ENCODE data around the gene SCN3A. TPM values are rescaled to one million over a fixed set of nuclear protein-coding genes. Genes with fewer than 3 reads are reported as not detected.

SCN3A gene
- total RNA-seq, 1 donor from 2014 or later = 1.4 TPM

- no peaks in the 10 kb centered on the region for H3K36me3 ChIP-seq (ENCODE audit: insufficient read depth, low read length)
- no peak overlapping the region for H2AFZ ChIP-seq (ENCODE audit: low read depth, low read length)
- H3K27ac Mint-ChIP-seq (ENCODE audit: unreplicated experiment) = no peak overlapping the region
- no peaks in the 10 kb centered on the region for H3K4me1 ChIP-seq (ENCODE audit: insufficient read depth, low read length)
- FAIRE-seq = no peak
- peaks cover 4% of the 10 kb centered on the region for H3K9me3 Mint-ChIP-seq (ENCODE audit: unreplicated experiment)
- no peaks in the 10 kb centered on the region for H3K79me2 ChIP-seq (ENCODE audit: insufficient read depth, low read length)
- H3K4me3 ChIP-seq (ENCODE audit: insufficient read depth, low read depth, low read length) = no peak overlapping the region
- no peak overlapping the region for H3K27ac ChIP-seq (ENCODE audit: low read depth, low read length)
- H3K4me3 Mint-ChIP-seq (ENCODE audit: unreplicated experiment) = no peak overlapping the region
- H3K27me3 ChIP-seq (ENCODE audit: insufficient read depth, low read length) = no peaks in the 10 kb centered on the region
- H3K4me1 Mint-ChIP-seq (ENCODE audit: low read depth, unreplicated experiment) = no peaks in the 10 kb centered on the region
- H4K20me1 ChIP-seq (ENCODE audit: insufficient read depth, low read length) = no peaks in the 10 kb centered on the region
- H3K9me3 ChIP-seq (ENCODE audit: insufficient read depth, low read depth, low read length) = no peaks in the 10 kb centered on the region
- TF ChIP-seq CTCF (IDR thresholded peaks at IDR 0.05; ENCODE audit: insufficient read depth, low read depth, low read length) (no peak), EZH2 (IDR thresholded peaks at IDR 0.05; ENCODE audit: insufficient read depth, low read length) (no peak)
- no peak overlapping the region for H3K9ac ChIP-seq (ENCODE audit: low read length)
- no peak overlapping the region for H3K4me2 ChIP-seq (ENCODE audit: low read length)
- no peak for DNase-seq (ENCODE audit: low read depth)
- H3K27me3 Mint-ChIP-seq (ENCODE audit: low read depth, unreplicated experiment) = no peaks in the 10 kb centered on the region
- no peaks in the 10 kb centered on the region for H3K36me3 Mint-ChIP-seq (ENCODE audit: low read depth, unreplicated experiment)
Measured at GRCh38 chr2:165086337-165086736, 117.5 kb downstream of the SCN3A start.

GRCh38 chr2:165083326-165083725 lies 120.5 kb downstream of the SCN3A start:
- Histone ChIP-seq H3K4me3 (ENCODE audit: insufficient read depth, low read depth, low read length) (no peak overlapping the region), H3K27ac (ENCODE audit: low read depth, low read length) (no peak overlapping the region), H3K36me3 (ENCODE audit: insufficient read depth, low read length) (no peaks in the 10 kb centered on the region), H3K9me3 (ENCODE audit: insufficient read depth, low read depth, low read length) (no peaks in the 10 kb centered on the region), H4K20me1 (ENCODE audit: insufficient read depth, low read length) (no peaks in the 10 kb centered on the region), H3K9ac (ENCODE audit: low read length) (no peak overlapping the region), H2AFZ (ENCODE audit: low read depth, low read length) (no peak overlapping the region), H3K4me2 (ENCODE audit: low read length) (no peak overlapping the region), H3K79me2 (ENCODE audit: insufficient read depth, low read length) (no peaks in the 10 kb centered on the region), H3K27me3 (ENCODE audit: insufficient read depth, low read length) (no peaks in the 10 kb centered on the region), H3K4me1 (ENCODE audit: insufficient read depth, low read length) (no peaks in the 10 kb centered on the region)
- Mint-ChIP-seq H3K27me3 (ENCODE audit: low read depth, unreplicated experiment) (no peaks in the 10 kb centered on the region), H3K4me3 (ENCODE audit: unreplicated experiment) (no peak overlapping the region), H3K27ac (ENCODE audit: unreplicated experiment) (no peak overlapping the region), H3K36me3 (ENCODE audit: low read depth, unreplicated experiment) (no peaks in the 10 kb centered on the region), H3K4me1 (ENCODE audit: low read depth, unreplicated experiment) (no peaks in the 10 kb centered on the region), H3K9me3 (ENCODE audit: unreplicated experiment) (peaks cover 4% of the 10 kb centered on the region)
- TF ChIP-seq CTCF (IDR thresholded peaks at IDR 0.05; ENCODE audit: insufficient read depth, low read depth, low read length) (no peak), EZH2 (IDR thresholded peaks at IDR 0.05; ENCODE audit: insufficient read depth, low read length) (no peak)
- DNase-seq (ENCODE audit: low read depth) (no peak), FAIRE-seq (no peak)

- H2AFZ ChIP-seq (ENCODE audit: low read depth, low read length) = no peak overlapping the region
- H3K27ac Mint-ChIP-seq (ENCODE audit: unreplicated experiment) = no peak overlapping the region
- no peaks in the 10 kb centered on the region for H3K4me1 Mint-ChIP-seq (ENCODE audit: low read depth, unreplicated experiment)
- H3K79me2 ChIP-seq (ENCODE audit: insufficient read depth, low read length) = no peaks in the 10 kb centered on the region
- H3K27me3 ChIP-seq (ENCODE audit: insufficient read depth, low read length) = no peaks in the 10 kb centered on the region
- H3K9me3 Mint-ChIP-seq (ENCODE audit: unreplicated experiment) = peaks cover 4% of the 10 kb centered on the region
- H3K4me1 ChIP-seq (ENCODE audit: insufficient read depth, low read length) = no peaks in the 10 kb centered on the region
- FAIRE-seq (no peak), DNase-seq (ENCODE audit: low read depth) (no peak)
- H4K20me1 ChIP-seq (ENCODE audit: insufficient read depth, low read length) = no peaks in the 10 kb centered on the region
- no peaks in the 10 kb centered on the region for H3K27me3 Mint-ChIP-seq (ENCODE audit: low read depth, unreplicated experiment)
- H3K36me3 Mint-ChIP-seq (ENCODE audit: low read depth, unreplicated experiment) = no peaks in the 10 kb centered on the region
- no peak overlapping the region for H3K4me3 Mint-ChIP-seq (ENCODE audit: unreplicated experiment)
- no peaks in the 10 kb centered on the region for H3K9me3 ChIP-seq (ENCODE audit: insufficient read depth, low read depth, low read length)
- no peak overlapping the region for H3K4me2 ChIP-seq (ENCODE audit: low read length)
- no peak overlapping the region for H3K9ac ChIP-seq (ENCODE audit: low read length)
- no peak overlapping the region for H3K27ac ChIP-seq (ENCODE audit: low read depth, low read length)
- TF ChIP-seq CTCF (IDR thresholded peaks at IDR 0.05; ENCODE audit: insufficient read depth, low read depth, low read length) (no peak), EZH2 (IDR thresholded peaks at IDR 0.05; ENCODE audit: insufficient read depth, low read length) (no peak)
- no peak overlapping the region for H3K4me3 ChIP-seq (ENCODE audit: insufficient read depth, low read depth, low read length)
- no peaks in the 10 kb centered on the region for H3K36me3 ChIP-seq (ENCODE audit: insufficient read depth, low read length)
Measured at GRCh38 chr2:165082479-165082878, 121.4 kb downstream of the SCN3A start.
